Measurements from ENCODE around the gene ZDHHC14.
A peak's percentile ranks its signal among the peaks of the same experiment; 100 is the strongest.

Gene ZDHHC14

DNA sequence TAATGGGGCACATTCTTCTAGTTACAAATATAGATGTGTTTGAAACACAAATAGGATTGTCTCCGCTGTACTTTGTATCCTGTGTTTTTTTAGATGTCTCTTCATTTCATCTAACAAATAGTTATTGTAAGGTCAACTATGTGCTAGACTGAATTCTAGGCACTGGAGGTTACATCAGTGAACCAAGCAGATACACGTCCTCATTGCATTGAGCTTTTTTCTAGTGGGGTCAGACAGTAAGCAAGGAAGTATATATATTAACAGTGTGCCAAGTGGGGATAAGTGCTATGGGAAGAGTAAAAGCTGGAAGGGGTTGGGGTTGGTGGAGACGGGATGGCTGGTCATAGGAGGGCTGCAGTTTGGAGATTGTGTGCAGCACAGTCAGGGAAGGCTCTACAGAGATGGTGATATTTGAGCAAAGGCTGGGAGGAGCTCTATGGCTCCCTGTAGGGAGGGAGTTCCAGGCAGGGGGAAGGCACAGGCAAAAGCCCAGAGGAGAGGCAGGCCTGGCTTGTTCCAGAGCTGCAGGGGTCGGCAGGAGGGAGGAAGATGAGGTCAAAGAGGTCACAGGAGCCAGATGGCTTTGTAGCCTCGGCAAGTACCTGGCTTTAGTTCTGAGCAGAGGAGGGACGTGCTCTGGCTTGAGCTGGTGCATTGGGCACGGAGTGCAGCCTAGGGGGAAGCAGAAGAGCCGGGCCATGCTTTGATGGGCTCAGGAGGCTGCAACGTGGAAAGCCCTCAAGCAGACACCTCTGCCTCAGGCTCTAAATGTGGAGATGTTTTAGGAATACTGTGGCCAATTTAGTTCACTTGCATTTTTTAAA lies 152.3 kb downstream of the ZDHHC14 start:
- no peak for DNase-seq (ENCODE audit: low read depth, low spot score)

DNA sequence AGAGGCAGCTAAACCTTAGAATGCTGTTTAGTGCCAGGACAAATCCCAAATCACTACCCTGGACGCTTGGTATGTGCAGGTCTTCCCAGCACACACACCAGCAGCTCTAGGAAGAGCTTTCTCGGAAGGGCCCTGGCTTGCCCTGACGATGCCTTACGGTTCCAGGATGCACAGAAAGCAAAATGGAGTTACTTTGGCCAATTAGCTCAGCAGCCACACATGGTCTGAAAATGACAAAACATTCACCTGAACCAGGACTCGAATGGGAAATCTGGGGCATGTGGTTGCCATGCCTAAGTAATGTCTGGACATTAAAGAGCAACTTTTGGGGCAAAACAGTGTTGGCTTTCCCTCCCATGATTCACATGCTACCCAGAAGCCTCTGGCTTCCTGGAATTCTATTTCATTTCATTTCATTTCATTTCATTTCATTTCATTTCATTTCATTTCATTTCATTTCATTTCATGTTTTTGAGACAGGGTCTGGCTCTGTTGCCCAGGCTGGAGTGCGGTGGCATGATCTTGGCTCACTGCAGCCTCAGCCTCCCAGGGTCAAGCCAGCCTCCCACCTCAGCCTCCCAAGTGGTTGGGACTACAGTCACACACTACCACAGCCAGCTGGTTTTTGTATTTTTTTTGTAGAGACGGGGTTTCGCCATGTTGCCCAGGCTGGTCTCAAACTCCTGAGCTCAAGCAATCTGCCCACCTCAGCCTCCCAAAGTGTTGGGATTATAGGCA lies 153.3 kb downstream of the ZDHHC14 start:
- no peak for DNase-seq (ENCODE audit: low read depth, low spot score)

DNA sequence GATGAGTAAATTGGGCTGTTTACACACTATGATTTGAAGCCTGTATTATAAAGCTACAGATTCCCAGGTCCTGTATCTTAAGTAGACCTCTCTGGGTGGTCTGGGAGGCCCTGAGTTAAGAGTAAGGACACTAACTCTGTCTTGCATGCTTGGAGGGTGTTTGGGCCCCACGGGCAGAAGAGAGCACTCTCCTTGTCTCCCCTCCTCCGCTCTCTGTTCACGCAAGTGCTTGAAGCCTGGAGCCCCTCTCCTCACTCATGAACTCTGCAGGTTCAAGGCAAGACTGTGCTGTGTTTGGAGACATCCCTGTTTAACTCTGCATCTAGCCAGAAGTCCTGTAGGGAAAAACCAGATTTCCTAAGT lies 154.0 kb downstream of the ZDHHC14 start:
- no peak for DNase-seq (ENCODE audit: low read depth, low spot score)

DNA sequence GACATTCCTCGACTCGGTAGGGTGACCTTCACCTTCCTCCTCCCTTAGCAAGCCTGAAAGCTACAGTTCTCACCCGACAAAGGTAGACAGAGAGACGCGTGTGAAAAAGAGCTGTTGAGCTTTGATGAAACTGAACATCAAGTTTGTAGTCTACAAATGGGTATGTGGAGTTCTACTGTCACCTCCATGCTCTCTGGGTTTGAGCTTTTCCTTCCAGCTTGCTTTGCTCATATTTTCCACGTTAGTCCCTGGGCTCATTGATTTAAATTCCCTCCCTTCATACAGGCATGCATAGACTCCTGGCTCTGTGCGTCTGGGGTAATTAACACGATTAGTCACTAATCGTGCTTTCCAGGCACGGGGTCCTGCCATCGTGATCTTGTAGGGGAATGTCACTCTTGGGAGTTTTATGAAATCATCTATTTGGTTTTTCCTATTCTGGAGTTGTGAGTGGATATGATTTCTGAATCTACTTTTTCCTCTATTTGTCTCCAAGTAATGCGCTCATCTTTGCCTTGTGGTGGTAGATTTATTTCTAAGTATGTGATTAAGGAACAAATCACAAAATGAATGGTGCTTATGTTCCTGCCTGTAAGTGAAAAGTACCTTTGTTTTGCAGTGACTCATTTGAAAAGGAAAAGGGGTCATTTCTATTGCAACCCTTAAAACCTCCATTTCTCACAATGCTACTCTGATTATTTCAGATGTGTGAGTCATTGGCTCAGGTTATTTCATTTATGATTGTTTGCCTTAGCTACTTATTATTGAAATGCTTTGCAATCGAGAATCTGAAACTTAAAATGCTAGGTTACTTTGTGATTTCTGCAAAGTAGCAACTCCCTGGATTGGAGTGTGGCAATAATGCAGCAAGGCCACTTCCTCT lies 154.6 kb downstream of the ZDHHC14 start:
- peak; percentile 80 for DNase-seq (ENCODE audit: low read depth, low spot score)

DNA sequence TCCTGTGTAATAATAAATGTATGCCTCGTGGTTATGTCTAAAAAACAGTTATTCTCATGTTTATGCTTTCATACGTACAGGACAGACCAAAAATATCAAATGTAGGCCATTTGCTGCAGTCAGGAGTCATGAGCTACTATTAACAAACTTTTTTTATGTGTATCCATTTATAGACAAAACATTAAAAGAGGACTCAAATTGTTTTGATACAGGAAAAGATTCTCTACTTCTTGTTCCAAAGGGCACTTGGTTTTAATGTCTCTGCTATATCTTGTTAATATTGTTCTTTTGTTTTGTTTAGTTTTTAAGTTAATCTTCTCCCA lies 155.2 kb downstream of the ZDHHC14 start:
- no peak for DNase-seq (ENCODE audit: low read depth, low spot score)

DNA sequence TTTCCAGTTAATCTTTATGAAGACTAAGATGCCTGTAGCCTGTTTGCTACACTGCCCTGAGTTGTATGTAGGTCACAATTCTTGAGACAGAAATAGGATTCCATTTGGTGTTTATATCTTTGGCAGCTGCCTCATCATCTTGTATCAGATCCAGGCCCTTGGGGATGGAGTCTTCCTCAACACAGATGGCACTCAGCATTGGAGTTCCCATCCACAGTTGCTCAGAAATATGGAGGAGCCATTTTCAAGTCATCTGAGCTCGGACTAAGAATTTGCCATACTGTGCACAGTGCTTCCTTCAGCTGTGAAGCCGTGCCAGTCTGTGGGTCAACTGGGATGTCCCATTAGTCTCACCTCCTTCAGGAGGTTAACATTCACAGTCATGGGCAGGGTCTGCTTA lies 156.6 kb downstream of the ZDHHC14 start:
- no peak for DNase-seq (ENCODE audit: low read depth, low spot score)

DNA sequence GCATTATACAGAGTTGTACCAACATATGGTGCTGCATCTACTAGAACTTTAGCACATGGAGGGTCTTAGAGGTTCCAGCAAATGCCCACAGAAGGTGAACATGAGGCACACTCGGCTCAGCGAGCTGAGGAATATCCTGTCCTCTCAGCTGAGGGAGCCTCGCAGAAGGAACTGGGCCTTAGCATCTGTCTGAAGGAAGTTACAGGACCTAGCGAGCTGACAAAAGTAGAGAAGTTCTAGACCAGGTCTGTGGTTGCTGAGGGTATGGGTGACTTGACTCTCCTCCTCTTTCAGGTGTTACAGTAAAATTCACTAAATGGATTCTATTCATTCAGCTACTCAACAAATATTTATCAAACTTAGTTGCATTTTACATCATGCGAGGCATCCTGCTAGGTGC lies 157.2 kb downstream of the ZDHHC14 start:
- no peak for DNase-seq (ENCODE audit: low read depth, low spot score)

DNA sequence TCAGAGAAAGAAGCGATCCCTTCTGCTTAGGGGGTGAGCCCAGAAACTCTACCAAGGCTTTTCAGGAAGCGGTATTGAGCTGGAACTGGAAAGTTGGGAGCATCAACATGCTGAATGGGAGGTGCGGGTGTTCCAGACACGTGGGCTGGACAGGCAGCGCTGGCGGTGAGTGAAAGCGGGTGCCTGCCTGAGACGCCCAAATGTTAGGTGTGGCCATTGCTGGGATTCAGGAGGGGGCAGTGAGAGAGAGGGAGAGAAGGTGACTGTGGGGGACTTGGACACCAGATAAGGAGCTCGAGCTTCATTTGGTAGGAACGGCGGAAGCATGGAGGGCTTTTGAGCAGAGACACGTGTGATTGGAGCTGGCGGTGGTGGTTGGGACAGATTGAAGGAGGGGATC lies 157.7 kb downstream of the ZDHHC14 start:
- DNase-seq (ENCODE audit: low read depth, low spot score) = no peak

DNA sequence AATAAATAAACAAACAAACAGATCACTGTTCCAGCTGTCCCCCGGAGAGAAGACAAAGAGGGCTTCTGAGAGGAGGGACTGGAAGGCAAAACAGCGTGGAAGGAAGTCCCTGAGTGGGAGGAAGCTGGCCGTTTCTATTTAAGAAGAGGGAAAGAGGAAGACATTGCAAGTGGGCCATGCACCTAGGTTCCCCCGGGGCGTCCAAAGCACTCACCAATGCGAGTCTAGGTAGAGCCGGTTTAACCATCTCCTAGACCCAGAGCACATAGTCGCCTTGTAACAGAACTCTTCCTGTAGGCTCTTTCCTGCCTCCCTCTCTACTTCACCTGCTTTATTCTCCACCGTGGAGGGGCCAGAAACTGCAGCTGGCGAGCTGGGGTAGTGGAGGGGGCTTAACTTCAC lies 158.4 kb downstream of the ZDHHC14 start:
- no peak for DNase-seq (ENCODE audit: low read depth, low spot score)

DNA sequence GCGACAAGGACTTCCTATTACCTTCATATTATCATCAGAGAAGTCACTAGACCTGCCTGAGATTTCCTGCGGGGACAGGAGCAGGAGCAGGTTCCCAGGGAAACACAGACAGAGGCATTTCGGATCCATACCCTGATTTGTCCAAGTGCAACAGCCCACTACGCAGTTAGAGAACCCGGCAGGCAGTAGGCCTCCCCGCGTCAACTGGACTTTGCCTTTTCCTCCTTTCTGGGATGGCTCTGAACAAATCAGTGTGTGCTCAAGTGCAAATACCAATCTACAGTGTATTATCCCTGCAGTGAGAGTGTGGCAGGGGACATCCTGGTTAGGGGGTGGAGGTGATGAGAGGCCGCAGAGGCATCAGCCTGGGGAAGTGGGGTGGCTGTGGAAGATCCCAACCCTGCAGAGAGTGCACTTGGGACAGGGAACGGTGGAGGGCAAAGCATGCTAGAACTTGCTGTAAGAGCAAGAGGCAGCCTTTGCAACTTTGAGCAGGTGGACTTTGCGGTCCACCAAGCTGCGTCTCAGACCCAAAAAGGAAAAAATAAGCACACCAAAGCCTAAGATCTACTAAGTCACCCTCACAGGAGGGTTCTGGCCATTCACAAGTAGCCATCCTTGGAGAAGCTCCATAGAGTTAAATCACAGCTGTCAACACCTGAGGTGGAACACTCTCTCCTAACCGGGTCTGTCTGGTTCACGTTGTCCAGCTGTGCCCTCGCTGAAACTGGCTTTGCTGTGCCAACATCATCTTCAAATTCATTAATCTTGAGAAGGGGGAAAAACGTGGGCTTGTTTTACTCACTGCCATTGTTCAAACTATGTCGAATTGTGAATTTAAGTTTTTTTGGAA lies 159.1 kb downstream of the ZDHHC14 start:
- no peak for DNase-seq (ENCODE audit: low read depth, low spot score)

DNA sequence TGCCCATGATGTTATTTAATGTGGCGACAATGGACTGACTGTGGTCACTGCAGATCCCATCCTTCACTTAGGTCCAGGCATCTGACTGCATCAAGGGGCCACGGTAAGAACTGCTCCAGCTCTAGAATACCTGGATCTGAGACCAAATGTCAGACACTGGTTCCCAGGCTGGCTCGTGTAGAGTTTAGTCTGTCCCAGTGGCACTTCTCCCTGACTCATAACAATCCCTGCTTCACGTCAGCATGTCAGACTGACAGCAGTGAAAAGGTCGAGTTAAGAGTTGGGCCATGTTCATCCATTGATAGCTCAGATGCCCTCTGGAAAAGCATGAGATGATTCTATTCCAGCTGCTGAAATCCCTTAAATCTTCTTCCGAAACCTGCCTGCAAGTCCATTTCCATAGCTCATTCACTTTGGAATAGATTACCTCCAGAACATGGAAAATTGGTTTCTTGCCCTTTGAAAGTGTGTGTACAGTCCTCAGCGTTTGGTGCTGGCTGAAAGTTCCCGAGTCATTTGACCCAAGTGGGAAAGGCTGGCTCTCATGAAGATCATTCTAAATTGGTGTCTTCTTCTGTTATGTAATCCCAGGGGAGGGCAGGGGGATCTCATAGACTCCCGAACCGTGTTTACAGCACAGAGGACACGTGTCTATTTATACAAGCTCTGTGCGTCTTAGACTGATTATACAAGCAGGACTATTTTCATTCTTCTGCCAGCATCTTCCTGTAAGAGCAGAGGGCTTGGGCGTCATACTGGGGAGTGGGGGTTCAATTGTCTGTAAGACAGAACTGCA lies 160.8 kb downstream of the ZDHHC14 start:
- no peak for DNase-seq (ENCODE audit: low read depth, low spot score)

DNA sequence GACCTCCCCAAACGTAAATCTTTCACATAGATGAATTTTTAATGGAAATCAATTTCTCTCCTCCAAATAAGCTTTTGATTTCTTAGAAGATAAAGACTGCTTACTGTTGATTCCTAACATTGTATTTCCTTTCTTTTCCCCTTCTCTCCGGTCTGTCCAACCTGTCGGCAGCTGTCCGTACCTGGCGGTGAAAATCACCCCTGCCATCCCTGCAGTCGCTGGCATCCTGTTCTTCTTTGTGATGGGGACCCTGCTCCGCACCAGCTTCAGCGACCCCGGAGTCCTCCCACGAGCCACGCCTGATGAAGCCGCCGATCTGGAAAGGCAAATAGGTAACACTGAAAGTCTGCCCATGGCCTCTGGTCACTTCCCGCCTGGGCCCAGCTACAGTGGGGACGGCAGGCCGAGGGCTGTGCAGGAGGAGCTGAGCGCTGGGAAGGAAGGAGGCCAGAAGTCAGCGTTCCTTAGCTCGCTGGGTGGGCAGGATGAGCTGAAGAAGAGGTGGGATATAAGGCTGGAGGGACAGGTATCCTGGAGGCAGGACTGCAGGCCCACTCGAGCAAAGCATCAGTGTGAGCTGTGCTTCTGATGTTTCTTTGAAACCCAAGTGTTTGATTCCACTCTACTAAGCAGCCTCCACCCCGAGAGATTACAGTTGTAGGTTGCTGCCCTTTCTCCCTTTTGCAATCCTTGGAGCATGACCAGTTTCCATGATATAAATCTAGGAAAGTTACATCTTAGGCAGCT lies 161.6 kb downstream of the ZDHHC14 start:
- no peak for DNase-seq (ENCODE audit: low read depth, low spot score)

DNA sequence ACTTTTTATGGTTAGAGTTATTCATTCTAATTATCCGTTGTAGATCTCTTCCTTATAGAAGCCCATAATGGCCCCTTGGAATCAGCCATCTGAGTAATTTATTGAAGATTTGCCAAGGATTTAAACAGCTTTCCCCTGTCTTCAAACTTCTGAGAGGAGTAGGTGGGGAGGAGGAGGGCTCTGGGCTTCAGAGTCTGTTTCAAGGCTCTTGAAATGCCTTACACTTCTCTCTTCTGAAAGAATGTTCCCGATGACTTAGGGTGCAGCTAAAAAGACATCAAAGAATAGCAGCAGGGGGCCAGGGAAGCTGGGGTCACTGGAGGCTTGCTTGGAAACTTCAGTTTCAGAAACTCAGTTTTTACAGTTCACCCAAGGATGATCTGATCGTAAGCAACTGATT lies 165.3 kb downstream of the ZDHHC14 start:
- peak; percentile 22 for DNase-seq (ENCODE audit: low read depth, low spot score)

DNA sequence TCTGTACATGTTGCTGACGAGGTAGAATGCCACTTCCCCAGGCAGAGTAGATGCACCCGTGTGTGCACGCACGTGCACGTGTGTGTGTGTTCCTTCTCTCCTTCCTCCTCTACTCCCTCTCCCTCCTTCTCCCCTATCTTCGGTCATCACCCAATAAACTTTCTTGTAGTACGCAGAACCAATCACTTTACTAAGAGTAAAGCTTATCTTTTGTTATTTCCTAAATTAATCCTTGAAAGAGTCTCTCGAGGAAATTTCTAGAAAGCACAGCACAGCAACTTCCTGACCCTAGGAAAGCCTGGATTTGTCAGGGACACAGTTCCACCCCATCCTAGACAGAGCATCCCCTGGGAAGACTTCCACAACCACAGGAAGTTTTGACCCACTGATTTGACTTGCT lies 166.1 kb downstream of the ZDHHC14 start:
- DNase-seq (ENCODE audit: low read depth, low spot score) = no peak

DNA sequence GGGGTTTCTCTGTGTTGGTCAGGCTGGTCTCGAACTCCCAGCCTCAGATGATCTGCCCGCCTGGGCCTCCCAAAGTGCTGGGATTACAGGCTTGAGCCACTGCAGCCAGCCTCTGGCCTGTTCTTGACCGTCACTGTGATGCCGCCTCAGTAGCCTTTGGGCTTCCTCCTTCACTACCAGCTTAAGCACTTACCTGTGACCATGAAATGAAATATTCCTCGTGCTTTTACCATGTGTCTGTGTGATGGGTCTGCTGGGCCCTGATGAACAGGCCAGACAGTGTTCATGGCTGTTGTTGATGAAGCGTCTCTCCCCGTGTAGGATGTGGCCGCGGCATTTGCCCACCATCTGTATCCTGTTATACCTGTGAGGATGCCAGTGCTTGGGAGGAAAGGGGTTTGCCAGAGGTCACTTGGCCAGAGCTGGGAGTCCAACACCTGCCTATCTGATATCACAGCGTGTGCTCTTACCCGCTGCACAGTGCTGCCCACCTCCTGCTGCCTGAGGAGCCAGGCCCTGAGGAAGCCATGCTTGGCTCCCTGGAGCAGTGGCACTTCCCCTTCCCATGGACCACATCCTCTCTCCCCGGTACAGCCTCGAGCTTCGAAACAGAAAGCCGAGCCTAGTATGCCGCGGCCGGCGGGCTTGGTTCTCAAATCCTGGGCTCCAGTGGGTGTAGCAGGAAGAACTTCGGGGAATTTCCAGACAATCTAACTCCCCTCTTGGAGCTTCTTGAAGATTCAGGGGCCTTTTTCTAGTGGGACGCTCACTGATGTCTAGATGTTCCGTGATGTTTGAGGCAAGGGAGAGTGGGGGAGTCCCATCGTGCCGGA lies 167.9 kb downstream of the ZDHHC14 start:
- no peak for DNase-seq (ENCODE audit: low read depth, low spot score)

DNA sequence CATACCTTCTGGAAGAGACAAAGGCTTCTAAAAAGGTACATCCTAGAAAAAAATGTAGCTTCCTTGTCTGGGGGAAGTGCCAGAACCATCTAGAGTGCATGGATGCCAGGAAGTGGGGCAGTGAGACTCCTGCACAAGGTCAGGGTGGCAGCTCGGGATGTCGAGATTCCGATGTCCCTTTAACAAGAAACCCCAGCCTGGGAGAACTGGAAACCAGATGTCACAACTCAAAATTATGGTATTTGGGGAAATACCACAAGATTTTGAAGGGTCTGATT lies 168.4 kb downstream of the ZDHHC14 start:
- no peak for DNase-seq (ENCODE audit: low read depth, low spot score)

DNA sequence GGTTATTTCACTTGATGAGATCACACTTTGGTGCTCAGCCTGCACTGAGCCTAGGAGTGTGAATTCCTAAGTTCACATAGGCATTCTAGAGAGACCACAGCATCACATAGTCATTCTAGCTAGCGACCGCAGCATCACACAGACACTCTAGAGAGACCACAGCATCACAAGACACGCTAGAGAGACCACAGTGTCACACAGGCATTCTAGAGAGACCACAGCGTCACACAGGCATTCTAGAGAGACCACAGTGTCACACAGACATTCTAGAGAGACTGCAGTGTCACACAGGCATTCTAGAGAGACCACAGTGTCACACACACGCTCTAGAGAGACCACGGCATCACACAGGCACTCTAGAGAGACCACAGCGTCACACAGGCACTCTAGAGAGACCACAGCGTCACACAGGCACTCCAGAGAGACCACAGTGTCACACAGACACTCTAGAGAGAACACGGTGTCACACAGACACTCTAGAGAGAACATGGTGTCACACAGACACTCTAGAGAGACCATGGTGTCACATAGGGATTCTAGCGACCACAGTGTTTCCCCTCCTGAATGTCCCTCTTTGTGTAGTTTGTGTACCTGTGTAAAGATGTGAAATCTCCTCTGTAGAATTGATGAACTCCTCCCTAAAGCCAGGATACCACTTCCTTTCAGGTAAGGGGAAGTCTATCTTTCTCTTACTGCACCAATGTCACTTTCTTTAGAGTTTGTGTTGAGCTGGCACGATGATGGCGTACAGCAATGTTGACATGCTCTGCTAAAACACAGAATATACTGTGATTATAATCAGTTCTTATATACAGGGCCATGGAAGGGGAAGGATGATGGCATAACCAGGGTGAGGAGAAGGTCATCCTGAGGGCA lies 169.4 kb downstream of the ZDHHC14 start:
- no peak for DNase-seq (ENCODE audit: low read depth, low spot score)

Measured in astrocyte of the hippocampus (primary cell).